Measurements from ENCODE around the gene USP3.

USP3 gene

DNA sequence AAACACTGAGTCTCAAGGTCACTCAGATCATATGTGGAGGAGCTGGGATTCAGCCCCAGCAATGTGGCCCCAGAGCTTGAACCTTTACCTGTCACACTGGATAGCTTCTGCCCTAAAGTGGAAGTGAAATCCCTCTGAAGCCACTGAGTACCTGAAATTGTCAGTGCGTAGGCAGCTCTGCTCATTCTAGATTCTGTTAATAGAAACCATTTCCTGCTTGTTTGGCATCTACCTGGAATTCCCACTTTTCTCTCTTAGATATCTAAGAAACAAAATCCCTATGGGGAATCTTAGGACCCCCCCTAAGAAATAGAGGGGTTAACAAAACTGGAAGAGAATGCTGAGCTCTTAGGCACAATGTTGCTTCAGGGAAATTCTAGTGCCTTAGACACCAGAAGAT is 122.6 kb downstream of the USP3 start:
- Histone ChIP-seq H3K36me3 (ENCODE audit: low read length) (peaks cover 19% of the 10 kb centered on the region), H3K27me3 (ENCODE audit: low read length) (no peaks in the 10 kb centered on the region)

GRCh38 chr15:63628123-63628822 is 123.9 kb downstream of the USP3 start:
- Histone ChIP-seq H2AFZ (ENCODE audit: low read depth, low read length, severe bottlenecking) (no peak overlapping the region), H3K27me3 (ENCODE audit: low read length) (no peaks in the 10 kb centered on the region), H3K4me3 (ENCODE audit: insufficient read depth, low read length, poor library complexity, severe bottlenecking) (no peak overlapping the region), H3K79me2 (ENCODE audit: insufficient read depth, low read length) (no peaks in the 10 kb centered on the region), H3K27ac (ENCODE audit: low read depth, low read length) (no peak overlapping the region), H3K9me3 (ENCODE audit: insufficient read depth, low read length) (no peaks in the 10 kb centered on the region), H3K36me3 (ENCODE audit: low read length) (peaks cover 10% of the 10 kb centered on the region), H3K9me2 (replicated peaks; ENCODE audit: insufficient read depth, low read length) (no peaks in the 10 kb centered on the region), H4K20me1 (ENCODE audit: low read depth, low read length) (no peaks in the 10 kb centered on the region), H3F3A (ENCODE audit: insufficient read depth) (no peaks in the 10 kb centered on the region), H3K4me2 (ENCODE audit: low read depth, low read length, poor library complexity, severe bottlenecking) (no peak overlapping the region), H3K9ac (ENCODE audit: low read length) (no peak overlapping the region)
- TF ChIP-seq, protein P1, sequence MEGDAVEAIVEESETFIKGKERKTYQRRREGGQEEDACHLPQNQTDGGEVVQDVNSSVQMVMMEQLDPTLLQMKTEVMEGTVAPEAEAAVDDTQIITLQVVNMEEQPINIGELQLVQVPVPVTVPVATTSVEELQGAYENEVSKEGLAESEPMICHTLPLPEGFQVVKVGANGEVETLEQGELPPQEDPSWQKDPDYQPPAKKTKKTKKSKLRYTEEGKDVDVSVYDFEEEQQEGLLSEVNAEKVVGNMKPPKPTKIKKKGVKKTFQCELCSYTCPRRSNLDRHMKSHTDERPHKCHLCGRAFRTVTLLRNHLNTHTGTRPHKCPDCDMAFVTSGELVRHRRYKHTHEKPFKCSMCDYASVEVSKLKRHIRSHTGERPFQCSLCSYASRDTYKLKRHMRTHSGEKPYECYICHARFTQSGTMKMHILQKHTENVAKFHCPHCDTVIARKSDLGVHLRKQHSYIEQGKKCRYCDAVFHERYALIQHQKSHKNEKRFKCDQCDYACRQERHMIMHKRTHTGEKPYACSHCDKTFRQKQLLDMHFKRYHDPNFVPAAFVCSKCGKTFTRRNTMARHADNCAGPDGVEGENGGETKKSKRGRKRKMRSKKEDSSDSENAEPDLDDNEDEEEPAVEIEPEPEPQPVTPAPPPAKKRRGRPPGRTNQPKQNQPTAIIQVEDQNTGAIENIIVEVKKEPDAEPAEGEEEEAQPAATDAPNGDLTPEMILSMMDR (IDR thresholded peaks at IDR 0.05; ENCODE audit: insufficient read depth, low read length, poor library complexity, severe bottlenecking), result no peak
- TF ChIP-seq EZH2phosphoT487 (conservative IDR thresholded peaks at IDR 0.05; ENCODE audit: low read length), result no peak

More for the DNA sequence above, 122.6 kb downstream of the USP3 start:
- Histone ChIP-seq H4K20me1 (ENCODE audit: low read depth, low read length) (no peaks in the 10 kb centered on the region), H3K4me2 (ENCODE audit: low read depth, low read length, poor library complexity, severe bottlenecking) (no peak overlapping the region), H3K9ac (ENCODE audit: low read length) (no peak overlapping the region), H3K4me3 (ENCODE audit: insufficient read depth, low read length, poor library complexity, severe bottlenecking) (no peak overlapping the region), H3K9me3 (ENCODE audit: insufficient read depth, low read length) (no peaks in the 10 kb centered on the region), H3K27ac (ENCODE audit: low read depth, low read length) (no peak overlapping the region), H3K9me2 (replicated peaks; ENCODE audit: insufficient read depth, low read length) (no peaks in the 10 kb centered on the region), H2AFZ (ENCODE audit: low read depth, low read length, severe bottlenecking) (no peak overlapping the region), H3F3A (ENCODE audit: insufficient read depth) (no peaks in the 10 kb centered on the region), H3K79me2 (ENCODE audit: insufficient read depth, low read length) (no peaks in the 10 kb centered on the region)
- TF ChIP-seq, protein P1 (IDR thresholded peaks at IDR 0.05; ENCODE audit: insufficient read depth, low read length, poor library complexity, severe bottlenecking), result no peak
- TF ChIP-seq EZH2phosphoT487 (conservative IDR thresholded peaks at IDR 0.05; ENCODE audit: low read length), result no peak

DNA sequence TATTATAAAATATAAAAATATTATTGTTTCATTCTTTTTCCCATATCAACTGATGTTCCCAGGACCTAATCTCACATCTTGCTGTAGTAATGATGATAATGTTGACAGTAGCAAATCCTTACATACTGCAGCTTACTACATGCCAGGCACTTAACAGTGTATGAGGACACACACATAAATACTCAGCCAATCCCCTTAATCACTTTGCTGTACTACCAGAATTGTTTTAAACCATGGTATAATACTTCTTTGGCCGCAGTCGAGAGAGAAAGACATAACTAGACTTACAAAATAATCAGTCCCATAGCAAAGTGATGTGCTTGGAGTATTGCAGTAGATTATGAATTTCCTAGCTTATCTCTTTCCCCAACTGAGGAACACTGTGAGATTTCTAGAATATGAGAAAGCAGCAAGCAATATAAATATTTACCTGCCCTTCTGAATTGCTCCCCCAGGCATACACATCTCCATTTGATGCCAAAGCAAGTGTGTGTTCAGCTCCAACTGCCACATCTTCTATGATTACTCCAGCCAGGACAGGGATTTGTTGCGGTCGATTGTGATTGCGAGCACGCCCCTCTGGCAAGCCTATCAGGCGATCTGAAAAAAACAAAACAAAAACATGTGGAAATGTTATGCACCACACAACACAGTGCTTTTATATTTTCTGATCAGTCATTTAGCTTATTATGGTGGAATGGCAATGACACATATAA is 125.8 kb downstream of the USP3 start:
- H3K4me3 ChIP-seq (ENCODE audit: insufficient read depth, low read length, poor library complexity, severe bottlenecking), result no peak overlapping the region
- H4K20me1 ChIP-seq (ENCODE audit: low read depth, low read length), result no peaks in the 10 kb centered on the region
- peaks cover 6% of the 10 kb centered on the region; the same call in 1 of the 2 replicates for H3K36me3 ChIP-seq (ENCODE audit: low read length)
- no peak overlapping the region for H3K4me2 ChIP-seq (ENCODE audit: low read depth, low read length, poor library complexity, severe bottlenecking)
- H3K27me3 ChIP-seq (ENCODE audit: low read length), result no peaks in the 10 kb centered on the region
- no peak overlapping the region for H3K27ac ChIP-seq (ENCODE audit: low read depth, low read length)
- no peak overlapping the region for H3K9ac ChIP-seq (ENCODE audit: low read length)
- H3K9me2 ChIP-seq (replicated peaks; ENCODE audit: insufficient read depth, low read length), result no peaks in the 10 kb centered on the region
- TF ChIP-seq EZH2phosphoT487 (conservative IDR thresholded peaks at IDR 0.05; ENCODE audit: low read length), result no peak
- TF ChIP-seq, protein P1 (IDR thresholded peaks at IDR 0.05; ENCODE audit: insufficient read depth, low read length, poor library complexity, severe bottlenecking), result no peak
- H2AFZ ChIP-seq (ENCODE audit: low read depth, low read length, severe bottlenecking), result no peak overlapping the region
- H3K79me2 ChIP-seq (ENCODE audit: insufficient read depth, low read length), result no peaks in the 10 kb centered on the region
- no peaks in the 10 kb centered on the region for H3F3A ChIP-seq (ENCODE audit: insufficient read depth)
- no peaks in the 10 kb centered on the region for H3K9me3 ChIP-seq (ENCODE audit: insufficient read depth, low read length)
